Naive thymus-derived CD4-positive, alpha-beta T cell (primary cell): Measurements from ENCODE around the gene OR4D6. TPM values are rescaled to one million over a fixed set of nuclear protein-coding genes. Genes with fewer than 3 reads are reported as not detected.

ENCODE experiments used
- ATAC-seq: fragments of 150-1000 bp; cut with Tn5 transposase; 2 replicates; pipeline ENCODE4 v1.10.0; 2021; ENCODE audit warnings: mild to moderate bottlenecking, moderate library complexity
- CTCF ChIA-PET: fragments of 350-600 bp; sonication (Branson Sonifier 250); formaldehyde crosslinking; loops from one replicate; lab custom pipeline; 2021; ENCODE audit warnings: antibody characterized with exemption; lab: Charles Lee
- POLR2A ChIA-PET: fragments of 350-600 bp; sonication (Branson Sonifier 250); formaldehyde crosslinking; loops from one replicate; lab custom pipeline; 2021; ENCODE audit warnings: antibody characterized with exemption, inconsistent platforms; lab: Charles Lee
- DNase-seq, 9 donors: peaks; one replicate each; pipeline versions ENCODE4 v3.0.0 to v3.0.0-alpha.2; 2020 to 2022; ENCODE audit warnings: mixed read lengths in 1 of 9
- H3K27ac ChIP-seq: one replicate; pipeline ENCODE4 v1.7.0; 2013; ENCODE audit warnings: mild to moderate bottlenecking, low read depth, low read length, moderate library complexity
- H3K27me3 ChIP-seq, 2 donors: one replicate each; pipeline ENCODE4 v1.7.0; 2013; ENCODE audit warnings: low read length in 2 of 2, mild to moderate bottlenecking in 2 of 2, moderate library complexity in 2 of 2; ENCODE audit not compliant: control insufficient read depth in 2 of 2, insufficient read depth in 2 of 2
- H3K36me3 ChIP-seq, 3 experiments: 1 replicate in 2 of 3; 2 replicates in 1 of 3; pipeline ENCODE4 v1.7.0; 2013; ENCODE audit warnings: low read length in 3 of 3, mild to moderate bottlenecking in 3 of 3, moderate library complexity in 1 of 3; ENCODE audit not compliant: insufficient read depth in 3 of 3, control insufficient read depth in 2 of 3
- H3K4me1 ChIP-seq, 2 donors: one replicate each; pipeline ENCODE4 v1.7.0; 2013; ENCODE audit warnings: low read length in 2 of 2, mild to moderate bottlenecking in 2 of 2, moderate library complexity in 1 of 2; ENCODE audit not compliant: control insufficient read depth in 2 of 2, insufficient read depth in 2 of 2
- H3K4me3 ChIP-seq: 2 replicates; pipeline ENCODE4 v1.7.0; 2013; ENCODE audit warnings: mild to moderate bottlenecking, low read length
- H3K9me3 ChIP-seq, 3 experiments: 1 replicate in 2 of 3; 2 replicates in 1 of 3; pipeline ENCODE4 v1.7.0; 2013; ENCODE audit warnings: low read length in 3 of 3; ENCODE audit not compliant: control insufficient read depth in 2 of 3
- H3K27ac Mint-ChIP-seq, 9 donors: one replicate each; pipeline ENCODE4 v1.8.0; 2020 to 2022; ENCODE audit warnings: mixed read lengths in 9 of 9, mild to moderate bottlenecking in 8 of 9, moderate library complexity in 5 of 9, inconsistent platforms in 2 of 9
- H3K27me3 Mint-ChIP-seq, 5 donors: one replicate each; pipeline ENCODE4 v1.8.0; 2021 to 2022; ENCODE audit warnings: mixed read lengths in 5 of 5, mild to moderate bottlenecking in 1 of 5
- H3K36me3 Mint-ChIP-seq, 5 donors: one replicate each; pipeline ENCODE4 v1.8.0; 2020 to 2022; ENCODE audit warnings: mixed read lengths in 5 of 5, mild to moderate bottlenecking in 3 of 5, inconsistent platforms in 1 of 5
- H3K4me1 Mint-ChIP-seq, 7 donors: one replicate each; pipeline ENCODE4 v1.8.0; 2020 to 2022; ENCODE audit warnings: mixed read lengths in 7 of 7, mild to moderate bottlenecking in 3 of 7, inconsistent platforms in 1 of 7
- H3K4me3 Mint-ChIP-seq, 10 donors: one replicate each; pipeline ENCODE4 v1.8.0; 2020 to 2022; ENCODE audit warnings: mild to moderate bottlenecking in 10 of 10, mixed read lengths in 10 of 10, moderate library complexity in 6 of 10, inconsistent platforms in 2 of 10
- H3K9me3 Mint-ChIP-seq, 11 donors: one replicate each; pipeline ENCODE4 v1.8.0; 2020 to 2022; ENCODE audit warnings: mixed read lengths in 11 of 11, mild to moderate bottlenecking in 4 of 11, inconsistent platforms in 1 of 11, moderate library complexity in 1 of 11
- intact Hi-C, 2 donors: fragments of 100-400 bp; cut with micrococcal nuclease; formaldehyde crosslinking; loops; one replicate each; pipeline ENCODE4 v1.15.1; 2023
- polyA plus RNA-seq, 2 donors: library from polyadenylated mRNA; unstranded; fragments of 300-500 nt; fragmentation: Illumina TruSeq; gene quantifications; one replicate each; pipeline ENCODE4 v1.2.3, GENCODE V29; 2021
- total RNA-seq, 6 experiments: library from RNA in 5 of 6; stranded (reverse) in 5 of 6; gene quantifications; 1 replicate in 5 of 6; 2 replicates in 1 of 6; pipeline ENCODE4 v1.2.3 and lab custom pipeline; 2021 to 2026

Gene OR4D6
- total and polyA plus RNA-seq, 7 experiments from 2014 or later, result not detected

DNA sequence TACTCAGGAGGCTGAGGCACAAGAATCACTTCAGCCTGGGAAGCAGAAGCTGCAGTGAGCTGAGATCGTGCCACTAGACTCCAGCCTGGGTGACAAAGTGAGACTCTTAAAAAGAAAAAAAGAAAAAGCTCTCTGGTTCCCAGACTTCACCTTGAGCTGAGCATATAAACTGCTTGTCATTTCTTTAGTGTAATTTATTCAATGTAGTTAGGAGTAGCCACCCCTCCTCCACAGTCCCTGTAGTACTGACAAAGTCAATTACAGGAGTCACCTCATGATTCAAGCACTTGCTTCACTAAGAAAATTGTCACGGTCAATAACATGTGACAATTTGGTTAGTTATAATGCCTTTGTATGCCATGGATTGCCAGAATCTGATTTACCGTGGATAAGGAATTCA, 23.6 kb downstream of the OR4D6 start:
- Histone ChIP-seq H3K27me3 (no peaks in the 10 kb centered on the region), H3K4me1 (no peaks in the 10 kb centered on the region), H3K27ac (no peak overlapping the region), H3K36me3 (no peaks in the 10 kb centered on the region), H3K9me3 (no peaks in the 10 kb centered on the region), H3K4me3 (no peak overlapping the region)
- no peaks in the 10 kb centered on the region for H3K9me3 Mint-ChIP-seq
- CTCF ChIA-PET, result interaction anchor here (0.6 kb wide), 1 partner anchor 8 kb away, joined by 4 read pairs; no protein-coding TSS in a partner anchor
- H3K27me3 Mint-ChIP-seq, result peaks cover 5 to 11% (median 7%) of the 10 kb centered on the region in 5 donors
- DNase-seq (no peak), ATAC-seq (no peak)
- POLR2A ChIA-PET, result no interaction called here
- H3K36me3 Mint-ChIP-seq, result no peaks in the 10 kb centered on the region
- H3K27ac Mint-ChIP-seq, result no peak overlapping the region
- intact Hi-C loops, result no loop called here
- no peaks in the 10 kb centered on the region for H3K4me1 Mint-ChIP-seq
- H3K4me3 Mint-ChIP-seq, result no peak overlapping the region

DNA sequence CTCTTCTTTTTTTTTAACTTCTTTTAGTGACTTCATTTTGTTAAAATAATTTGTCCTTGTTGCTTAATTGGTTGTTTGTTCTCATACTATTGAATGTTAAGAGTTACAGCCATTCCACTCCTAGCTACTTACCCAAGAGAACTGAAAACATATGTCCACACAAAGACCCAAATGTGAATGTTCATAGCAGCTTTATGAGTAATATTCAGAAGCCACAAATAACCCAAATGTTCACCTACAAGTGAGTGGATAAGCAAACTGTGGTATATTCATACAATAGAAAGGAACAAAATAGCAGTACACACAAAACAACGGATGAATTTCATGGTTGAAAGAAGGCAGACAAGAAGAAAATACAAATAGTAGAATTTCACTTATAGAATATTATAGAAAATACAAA, 45.2 kb downstream of the OR4D6 start:
- H3K4me1 Mint-ChIP-seq, result peaks cover 0 to 6% (median 0%) of the 10 kb centered on the region in 7 donors
- POLR2A ChIA-PET, result no interaction called here
- CTCF ChIA-PET, result no interaction called here
- DNase-seq, result no peak
- Histone ChIP-seq H3K4me1 (no peaks in the 10 kb centered on the region), H3K4me3 (no peak overlapping the region), H3K27ac (no peak overlapping the region), H3K27me3 (no peaks in the 10 kb centered on the region), H3K9me3 (no peaks in the 10 kb centered on the region), H3K36me3 (no peaks in the 10 kb centered on the region)
- intact Hi-C loops, result no loop called here
- H3K36me3 Mint-ChIP-seq, result peaks cover 0 to 5% (median 0%) of the 10 kb centered on the region in 5 donors
- ATAC-seq, result no peak
- no peak overlapping the region for H3K27ac Mint-ChIP-seq
- H3K27me3 Mint-ChIP-seq, result peaks cover 0 to 21% (median 7%) of the 10 kb centered on the region in 5 donors
- H3K4me3 Mint-ChIP-seq, result no peak overlapping the region
- H3K9me3 Mint-ChIP-seq, result peaks cover 0 to 7% (median 0%) of the 10 kb centered on the region in 11 donors

DNA sequence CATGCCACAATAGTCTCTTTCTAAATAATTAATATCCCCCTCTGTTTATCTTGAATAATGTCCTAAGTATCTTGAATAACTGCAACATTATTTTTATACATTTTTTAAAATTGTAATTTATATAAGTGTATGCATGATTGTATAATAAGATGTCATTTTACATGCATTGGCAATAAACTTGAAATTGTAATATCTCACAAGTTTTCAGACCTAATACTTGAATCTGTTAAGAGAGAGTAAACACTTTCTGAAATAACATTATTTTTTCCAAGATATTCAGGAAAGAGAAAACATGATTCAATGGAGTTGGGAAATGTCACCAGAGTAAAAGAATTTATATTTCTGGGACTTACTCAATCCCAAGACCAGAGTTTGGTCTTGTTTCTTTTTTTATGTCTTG, 46.5 kb downstream of the OR4D6 start, which contains the start of gene OR4D11:
TSS of gene OR4D11 (plus strand) at position 301 of the 400 bp plus-strand sequence. CDS start at position 301, 0 bp downstream.
- peaks cover 0 to 7% (median 0%) of the 10 kb centered on the region in 11 donors for H3K9me3 Mint-ChIP-seq
- no peaks in the 10 kb centered on the region for H3K36me3 ChIP-seq
- DNase-seq (no peak), ATAC-seq (no peak)
- intact Hi-C loops, result no loop called here
- no peaks in the 10 kb centered on the region for H3K4me1 ChIP-seq
- H3K4me3 ChIP-seq, result no peak within 1 kb of the TSS
- H3K4me3 Mint-ChIP-seq, result no peak within 1 kb of the TSS
- POLR2A ChIA-PET, result no interaction called here
- H3K36me3 Mint-ChIP-seq, result peaks cover 0 to 5% (median 0%) of the 10 kb centered on the region in 5 donors
- H3K4me1 Mint-ChIP-seq, result peaks cover 0 to 6% (median 0%) of the 10 kb centered on the region in 7 donors
- no peaks in the 10 kb centered on the region for H3K9me3 ChIP-seq
- H3K27me3 ChIP-seq, result no peaks in the 10 kb centered on the region
- peaks cover 0 to 15% (median 7%) of the 10 kb centered on the region in 5 donors for H3K27me3 Mint-ChIP-seq
- CTCF ChIA-PET, result no interaction called here
- H3K27ac Mint-ChIP-seq, result no peak within 1 kb of the TSS
- no peak within 1 kb of the TSS for H3K27ac ChIP-seq

Other genes with a start within 250 kb of the OR4D6 start
- 100 to 1,000 TPM in 1 of 5 experiments, 10 to 100 TPM in 1, 1 to 10 TPM in 2, not detected in 1; 4.2 to 187 (median 13.8) TPM for gene MPEG1, start 244.0 kb upstream of the OR4D6 start, total RNA-seq
- gene MPEG1, start 244.0 kb upstream of the OR4D6 start, polyA plus RNA-seq, result under 1 TPM; 0.26 to 0.53 TPM
- not detected for gene OR5AN1, start 98.1 kb upstream of the OR4D6 start, total RNA-seq
- not detected for gene OR5AN1, start 98.1 kb upstream of the OR4D6 start, polyA plus RNA-seq
- not detected for gene OR5A2, start 30.5 kb upstream of the OR4D6 start, total RNA-seq
- gene OR5A2, start 30.5 kb upstream of the OR4D6 start, polyA plus RNA-seq, result not detected
- not detected for gene OR5A1, start 20.5 kb upstream of the OR4D6 start, total RNA-seq
- gene OR5A1, start 20.5 kb upstream of the OR4D6 start, polyA plus RNA-seq, result not detected
- gene OR4D10, start 16.4 kb downstream of the OR4D6 start, total RNA-seq, result not detected
- not detected for gene OR4D10, start 16.4 kb downstream of the OR4D6 start, polyA plus RNA-seq
- gene OR4D11, start 46.6 kb downstream of the OR4D6 start, total RNA-seq, result not detected
- gene OR4D11, start 46.6 kb downstream of the OR4D6 start, polyA plus RNA-seq, result not detected
- gene OR4D9, start 54.6 kb downstream of the OR4D6 start, total RNA-seq, result not detected
- gene OR4D9, start 54.6 kb downstream of the OR4D6 start, polyA plus RNA-seq, result not detected
- 10 to 100 TPM; 39.8 to 57.6 (median 52.4) TPM for gene OSBP, start 158.8 kb downstream of the OR4D6 start, total RNA-seq
- 10 to 100 TPM; 21.0 to 34.5 TPM for gene OSBP, start 158.8 kb downstream of the OR4D6 start, polyA plus RNA-seq
- gene PATL1, start 212.1 kb downstream of the OR4D6 start, total RNA-seq, result 10 to 100 TPM; 40.6 to 60.1 (median 45.3) TPM
- 1 to 10 TPM; 5.7 to 7.6 TPM for gene PATL1, start 212.1 kb downstream of the OR4D6 start, polyA plus RNA-seq